Ectodermal cell (in vitro differentiated cells): Measurements from ENCODE around the gene DOLPP1.

Experiments
- H3K27ac ChIP-seq: 2 replicates; pipeline ENCODE4 v1.7.0; 2013; ENCODE audit warnings: mild to moderate bottlenecking, low read depth, low read length; ENCODE audit not compliant: insufficient read depth, poor library complexity, severe bottlenecking
- H3K27me3 ChIP-seq: 2 replicates; pipeline ENCODE4 v1.7.0; 2013; ENCODE audit warnings: mild to moderate bottlenecking, low read length; ENCODE audit not compliant: insufficient read depth, control insufficient read depth, poor library complexity, severe bottlenecking
- H3K36me3 ChIP-seq: one replicate; pipeline ENCODE4 v1.7.0; 2013; ENCODE audit warnings: low read length; ENCODE audit not compliant: control insufficient read depth, insufficient read depth
- H3K4me1 ChIP-seq: one replicate; pipeline ENCODE4 v1.7.0; 2013; ENCODE audit warnings: low read length; ENCODE audit not compliant: control insufficient read depth, insufficient read depth
- H3K4me3 ChIP-seq: 2 replicates; pipeline ENCODE4 v1.7.0; 2013; ENCODE audit warnings: low read depth, low read length, control low read depth; ENCODE audit not compliant: insufficient read depth
- H3K9me3 ChIP-seq: 2 replicates; pipeline ENCODE4 v1.7.0; 2013; ENCODE audit warnings: mild to moderate bottlenecking, low read length, moderate library complexity; ENCODE audit not compliant: control insufficient read depth
- WGBS, 2 experiments: methylation state at CpG; one replicate each; pipeline ENCODE4 v1.1.7; 2013; ENCODE audit warnings: missing lambda C conversion rate in 2 of 2; 5-methylcytosine and 5-hydroxymethylcytosine counted together

Gene DOLPP1

DNA sequence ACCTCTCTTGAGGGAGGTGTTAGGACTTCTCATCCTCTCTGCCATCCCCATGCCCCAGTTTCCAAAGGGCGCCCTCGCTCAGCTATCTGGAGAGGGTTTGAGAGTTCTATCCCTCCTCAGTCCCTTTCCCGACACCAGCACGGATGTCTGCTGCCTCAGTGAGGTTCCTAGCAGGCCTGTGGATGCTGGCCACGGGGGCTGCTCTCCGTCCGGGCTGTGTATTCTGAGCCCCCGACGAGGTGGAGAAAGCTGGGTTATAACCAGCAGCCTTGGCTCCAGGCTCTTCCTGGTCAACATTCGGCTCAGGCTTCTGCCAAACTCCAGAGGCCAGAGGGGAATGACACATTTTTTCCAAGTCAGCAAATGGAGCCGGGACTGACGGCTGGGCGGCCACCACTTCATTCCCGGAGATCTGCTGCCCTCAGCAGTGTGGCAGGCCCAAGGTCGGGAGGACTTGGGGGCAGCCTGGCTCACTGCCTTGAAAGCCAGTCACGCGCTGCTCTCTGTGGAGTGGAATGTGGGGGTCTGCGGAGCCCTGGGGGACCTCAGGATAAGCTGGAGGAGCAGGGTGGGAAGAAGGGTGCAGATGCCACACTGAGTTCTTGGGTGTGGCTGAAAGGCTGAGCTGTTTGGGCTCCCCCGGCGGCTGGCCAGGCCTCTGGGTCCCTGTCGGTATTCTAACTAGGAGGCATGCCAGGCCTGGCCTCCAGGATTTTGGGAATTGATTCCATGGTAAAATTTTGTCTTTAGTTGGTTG is 57.7 kb downstream of the DOLPP1 start:
- Histone ChIP-seq H3K27me3 (no peaks in the 10 kb centered on the region), H3K4me3 (no peak overlapping the region), H3K27ac (no peak overlapping the region), H3K4me1 (peaks cover 41% of the 10 kb centered on the region), H3K36me3 (peaks cover 15% of the 10 kb centered on the region), H3K9me3 (no peaks in the 10 kb centered on the region)
- 79 to 82% methylated on average over 21 of the region's 21 CpGs for WGBS, 2 experiments

- H3K27ac ChIP-seq = peak overlapping the region; percentile 99
- peaks cover 45% of the 10 kb centered on the region for H3K4me1 ChIP-seq
- H3K27me3 ChIP-seq = no peaks in the 10 kb centered on the region
- peaks cover 19% of the 10 kb centered on the region for H3K36me3 ChIP-seq
- no peaks in the 10 kb centered on the region for H3K9me3 ChIP-seq
- 14% methylated on average over 13 of the region's 13 CpGs for WGBS, 2 experiments
- H3K4me3 ChIP-seq = peak overlapping the region; percentile 46
These were observed 58.5 kb downstream of the DOLPP1 start for GRCh38 chr9:129139233-129139992.

DNA sequence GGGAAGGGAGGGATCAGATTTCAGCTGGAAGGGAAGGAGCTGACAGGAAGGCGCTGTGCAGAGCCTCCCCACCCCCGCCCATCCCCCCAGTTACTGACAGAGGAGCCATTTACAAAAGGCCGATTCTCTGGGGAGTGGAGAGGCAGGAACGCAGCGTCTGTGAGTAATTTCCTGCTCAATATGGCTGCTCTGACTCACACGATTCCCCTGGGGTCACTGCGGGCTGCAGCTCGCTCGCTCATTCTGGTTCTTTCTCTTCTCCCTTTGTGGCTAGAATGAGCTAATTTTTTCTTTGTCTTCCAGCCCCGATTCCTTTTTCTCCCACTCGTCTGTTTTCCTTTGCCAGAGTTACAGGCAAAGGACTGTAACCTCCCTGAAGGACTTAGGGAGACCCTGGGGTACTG is 59.1 kb downstream of the DOLPP1 start:
- peaks cover 46% of the 10 kb centered on the region for H3K4me1 ChIP-seq
- peak overlapping the region; percentile 46 for H3K4me3 ChIP-seq
- WGBS, 2 experiments = 1% methylated on average over 11 of the region's 11 CpGs
- peak overlapping the region; percentile 99 for H3K27ac ChIP-seq
- H3K27me3 ChIP-seq = no peaks in the 10 kb centered on the region
- peaks cover 19% of the 10 kb centered on the region for H3K36me3 ChIP-seq
- no peaks in the 10 kb centered on the region for H3K9me3 ChIP-seq
